ENCODE data around the gene RAET1G. TPM values are rescaled to one million over a fixed set of nuclear protein-coding genes. Genes with fewer than 3 reads are reported as not detected.

The RAET1G gene
- total RNA-seq, 4 donors from 2014 or later = 0.34 to 5.5 (median 4.5) TPM; not detected in 1

GRCh38 chr6:149942461-149942829 lies 19.5 kb upstream of the RAET1G start:
- intact Hi-C loops (cut with DNase I; ENCODE audit: low total_unique reads) = loop anchor here (5.0 kb wide), 1 partner anchor 65 kb away; no protein-coding TSS in a partner anchor
- 41 to 46% methylated on average over 13 of the region's 13 CpGs for WGBS, 2 donors
- TF ChIP-seq POLR2A (IDR thresholded peaks at IDR 0.05) (no peak), CTCF (IDR thresholded peaks at IDR 0.05) (no peak)
- DNase-seq (ENCODE audit: low spot score in 2 of 2) = no peak
- H3K4me3 ChIP-seq (ENCODE audit: low read depth, poor library complexity, severe bottlenecking) = no peak overlapping the region

- TF ChIP-seq POLR2A (IDR thresholded peaks at IDR 0.05) (no peak), CTCF (IDR thresholded peaks at IDR 0.05) (no peak)
- DNase-seq (ENCODE audit: low spot score in 2 of 2) = peak; percentile 77 to 97
- intact Hi-C loops (cut with DNase I; ENCODE audit: low total_unique reads) = loop anchor here (5.0 kb wide), 1 partner anchor 65 kb away; no protein-coding TSS in a partner anchor
- WGBS, 2 donors = 1 to 2% methylated on average over 58 to 62 of the region's 62 CpGs
- H3K4me3 ChIP-seq (ENCODE audit: low read depth, poor library complexity, severe bottlenecking) = peak within 1 kb of the TSS; percentile 37
Observed at GRCh38 chr6:149941583-149942460, 18.9 kb upstream of the RAET1G start, which contains the start of gene ULBP2. Gene ULBP2 (plus strand): TSS chr6:149942014. CDS start chr6:149942073, 59 bp downstream.

GRCh38 chr6:149940672-149940982 lies 17.7 kb upstream of the RAET1G start:
- intact Hi-C loops (cut with DNase I; ENCODE audit: low total_unique reads) = loop anchor here (5.0 kb wide), 1 partner anchor 67 kb away; no protein-coding TSS in a partner anchor
- DNase-seq (ENCODE audit: low spot score in 2 of 2) = peak in 1 of 2 donors; percentile 76
- WGBS, 2 donors = 53 to 54% methylated on average over 6 of the region's 6 CpGs
- H3K4me3 ChIP-seq (ENCODE audit: low read depth, poor library complexity, severe bottlenecking) = no peak overlapping the region
- TF ChIP-seq POLR2A (IDR thresholded peaks at IDR 0.05) = no peak
- TF ChIP-seq CTCF (IDR thresholded peaks at IDR 0.05) = no peak

- DNase-seq (ENCODE audit: low spot score in 2 of 2) = peak in 1 of 2 donors; percentile 76
- intact Hi-C loops (cut with DNase I; ENCODE audit: low total_unique reads) = loop anchor here (5.0 kb wide), 1 partner anchor 67 kb away; no protein-coding TSS in a partner anchor
- 25 to 38% methylated on average over 6 of the region's 6 CpGs for WGBS, 2 donors
- H3K4me3 ChIP-seq (ENCODE audit: low read depth, poor library complexity, severe bottlenecking) = no peak overlapping the region
- TF ChIP-seq POLR2A (IDR thresholded peaks at IDR 0.05) (no peak), CTCF (IDR thresholded peaks at IDR 0.05) (no peak)
Observed at GRCh38 chr6:149939909-149940671, 17.2 kb upstream of the RAET1G start.

GRCh38 chr6:149939356-149939648 lies 16.4 kb upstream of the RAET1G start:
- DNase-seq (ENCODE audit: low spot score in 2 of 2) = no peak
- intact Hi-C loops (cut with DNase I; ENCODE audit: low total_unique reads) = no loop called here
- TF ChIP-seq CTCF (IDR thresholded peaks at IDR 0.05) = no peak
- TF ChIP-seq POLR2A (IDR thresholded peaks at IDR 0.05) = no peak
- H3K4me3 ChIP-seq (ENCODE audit: low read depth, poor library complexity, severe bottlenecking) = no peak overlapping the region
- 33 to 35% methylated on average over 5 of the region's 5 CpGs for WGBS, 2 donors

Data from lower leg skin (tissue), 4 donors.